22Rv1 (cell line): ENCODE results near the gene OST4.

Source experiments
- H3K27ac ChIP-seq: fragments of 450-650 bp; 2 replicates; pipeline ENCODE4 v1.5.1; 2017
- ZFX ChIP-seq: fragments of 450-650 bp; IDR thresholded peaks from 2 replicates; pipeline ENCODE4 v1.6.1; 2017; ENCODE audit warnings: antibody characterized with exemption, borderline replicate concordance
- TF ChIP-seq, protein P1 (sequence below): fragments of 450-650 bp; IDR thresholded peaks from 2 replicates; pipeline ENCODE4 v1.5.1; 2017; ENCODE audit warnings: mild to moderate bottlenecking

The OST4 gene

DNA sequence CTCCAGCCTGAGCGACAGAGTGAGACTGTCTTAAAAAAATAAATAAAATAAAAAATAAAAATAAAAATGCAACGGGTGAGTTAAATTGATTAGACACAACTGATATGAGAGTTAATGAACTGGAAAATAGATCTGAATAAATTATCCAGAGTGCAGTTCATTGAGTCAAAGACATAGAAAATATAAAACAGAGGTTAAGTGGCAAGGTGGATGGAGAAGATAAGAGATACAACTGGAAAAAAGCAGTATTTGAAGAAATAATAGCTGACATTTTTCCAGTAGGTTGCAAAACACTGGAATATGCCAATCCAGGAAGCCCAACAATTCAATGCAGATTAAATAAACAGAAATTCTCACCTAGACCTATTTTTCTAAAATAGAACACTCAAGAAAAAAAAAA lies 36.8 kb upstream of the OST4 start:
- TF ChIP-seq ZFX: no peak
- TF ChIP-seq, protein P1, sequence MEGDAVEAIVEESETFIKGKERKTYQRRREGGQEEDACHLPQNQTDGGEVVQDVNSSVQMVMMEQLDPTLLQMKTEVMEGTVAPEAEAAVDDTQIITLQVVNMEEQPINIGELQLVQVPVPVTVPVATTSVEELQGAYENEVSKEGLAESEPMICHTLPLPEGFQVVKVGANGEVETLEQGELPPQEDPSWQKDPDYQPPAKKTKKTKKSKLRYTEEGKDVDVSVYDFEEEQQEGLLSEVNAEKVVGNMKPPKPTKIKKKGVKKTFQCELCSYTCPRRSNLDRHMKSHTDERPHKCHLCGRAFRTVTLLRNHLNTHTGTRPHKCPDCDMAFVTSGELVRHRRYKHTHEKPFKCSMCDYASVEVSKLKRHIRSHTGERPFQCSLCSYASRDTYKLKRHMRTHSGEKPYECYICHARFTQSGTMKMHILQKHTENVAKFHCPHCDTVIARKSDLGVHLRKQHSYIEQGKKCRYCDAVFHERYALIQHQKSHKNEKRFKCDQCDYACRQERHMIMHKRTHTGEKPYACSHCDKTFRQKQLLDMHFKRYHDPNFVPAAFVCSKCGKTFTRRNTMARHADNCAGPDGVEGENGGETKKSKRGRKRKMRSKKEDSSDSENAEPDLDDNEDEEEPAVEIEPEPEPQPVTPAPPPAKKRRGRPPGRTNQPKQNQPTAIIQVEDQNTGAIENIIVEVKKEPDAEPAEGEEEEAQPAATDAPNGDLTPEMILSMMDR: no peak
- H3K27ac ChIP-seq: no peak overlapping the region

DNA sequence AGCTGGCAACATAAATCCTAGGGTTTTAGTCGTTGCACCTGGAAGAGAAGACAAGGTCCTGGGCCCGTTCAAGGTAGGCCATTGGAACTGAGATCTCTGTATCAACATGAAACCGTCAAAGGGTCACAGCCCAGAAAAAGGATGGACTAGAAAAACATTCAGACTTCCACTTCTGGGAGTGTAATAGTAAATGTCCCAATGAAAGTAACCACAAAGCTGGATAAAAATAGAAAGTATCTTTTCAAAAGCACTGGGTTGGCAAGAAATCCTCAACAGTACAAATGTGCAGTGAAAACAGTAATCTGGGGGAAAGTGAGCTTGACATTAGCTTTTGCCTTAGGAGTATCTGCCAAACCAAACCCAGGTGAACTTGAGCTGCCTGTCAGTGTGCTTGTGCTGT lies 34.5 kb upstream of the OST4 start:
- no peak overlapping the region for H3K27ac ChIP-seq
- TF ChIP-seq, protein P1: no peak
- no peak for TF ChIP-seq ZFX

DNA sequence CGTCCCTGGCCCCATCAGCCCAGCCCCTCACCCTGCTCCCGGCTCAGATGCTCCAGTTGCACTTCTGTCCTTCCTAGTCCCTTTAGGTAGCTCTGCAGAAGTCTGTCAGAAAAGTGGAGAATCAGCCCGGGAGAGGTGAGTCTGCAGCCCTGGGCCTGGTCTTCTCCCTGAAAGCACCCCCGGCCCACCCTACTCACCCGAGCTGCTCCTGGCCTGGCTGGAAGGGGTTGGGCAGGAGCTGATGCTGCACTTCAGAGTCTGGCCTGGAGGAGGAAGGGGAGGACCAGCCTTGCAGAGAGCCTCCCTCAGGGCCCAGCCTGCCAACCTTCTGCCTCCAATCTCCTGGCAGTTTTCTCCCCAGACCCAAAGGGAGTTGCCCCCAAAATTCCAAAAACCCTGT lies 30.9 kb upstream of the OST4 start:
- TF ChIP-seq, protein P1: no peak
- no peak for TF ChIP-seq ZFX
- no peak overlapping the region for H3K27ac ChIP-seq

DNA sequence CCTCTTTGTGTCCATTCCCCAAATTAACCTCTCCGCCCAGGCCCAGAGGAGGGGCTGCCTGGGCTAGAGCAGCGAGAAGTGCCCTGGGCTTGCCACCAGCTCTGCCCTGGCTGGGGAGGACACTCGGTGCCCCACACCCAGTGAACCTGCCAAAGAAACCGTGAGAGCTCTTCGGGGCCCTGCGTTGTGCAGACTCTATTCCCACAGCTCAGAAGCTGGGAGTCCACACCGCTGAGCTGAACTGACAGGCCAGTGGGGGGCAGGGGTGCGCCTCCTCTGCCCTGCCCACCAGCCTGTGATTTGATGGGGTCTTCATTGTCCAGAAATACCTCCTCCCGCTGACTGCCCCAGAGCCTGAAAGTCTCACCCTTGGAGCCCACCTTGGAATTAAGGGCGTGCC lies 28.6 kb upstream of the OST4 start:
- no peak overlapping the region for H3K27ac ChIP-seq
- TF ChIP-seq, protein P1: no peak
- TF ChIP-seq ZFX: no peak

DNA sequence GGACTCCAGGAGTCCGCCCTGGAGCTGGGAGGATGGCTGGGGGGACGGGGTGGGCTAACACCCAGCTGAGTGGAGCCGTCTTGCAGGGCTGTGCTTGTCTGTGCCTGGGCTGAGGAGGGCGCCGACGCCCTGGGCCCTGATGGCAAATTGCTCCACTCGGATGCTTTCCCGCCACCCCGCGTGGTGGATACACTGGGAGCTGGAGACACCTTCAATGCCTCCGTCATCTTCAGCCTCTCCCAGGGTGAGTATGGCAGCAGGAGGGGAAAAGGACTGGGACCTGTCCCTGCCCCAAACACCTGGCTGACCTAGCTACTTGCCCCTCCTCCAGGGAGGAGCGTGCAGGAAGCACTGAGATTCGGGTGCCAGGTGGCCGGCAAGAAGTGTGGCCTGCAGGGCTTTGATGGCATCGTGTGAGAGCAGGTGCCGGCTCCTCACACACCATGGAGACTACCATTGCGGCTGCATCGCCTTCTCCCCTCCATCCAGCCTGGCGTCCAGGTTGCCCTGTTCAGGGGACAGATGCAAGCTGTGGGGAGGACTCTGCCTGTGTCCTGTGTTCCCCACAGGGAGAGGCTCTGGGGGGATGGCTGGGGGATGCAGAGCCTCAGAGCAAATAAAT lies 28.0 kb upstream of the OST4 start:
- TF ChIP-seq ZFX: no peak
- no peak overlapping the region for H3K27ac ChIP-seq

DNA sequence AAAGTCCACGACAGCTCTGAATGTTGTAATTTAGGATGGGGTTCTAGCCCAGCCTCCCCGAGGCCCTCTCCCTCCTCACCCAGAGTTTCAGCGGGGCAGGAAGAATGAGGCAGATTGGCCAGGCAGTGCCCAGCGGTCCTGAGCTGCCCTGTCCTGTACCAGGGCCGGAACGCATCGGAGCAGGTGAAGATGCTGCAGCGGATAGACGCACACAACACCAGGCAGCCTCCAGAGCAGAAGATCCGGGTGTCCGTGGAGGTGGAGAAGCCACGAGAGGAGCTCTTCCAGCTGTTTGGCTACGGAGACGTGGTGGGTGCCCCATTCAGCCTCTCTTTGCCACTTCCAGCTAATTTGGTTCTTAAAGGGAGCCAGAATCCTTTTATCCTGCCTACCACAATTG lies 25.9 kb upstream of the OST4 start:
- TF ChIP-seq, protein P1: no peak
- TF ChIP-seq ZFX: no peak

DNA sequence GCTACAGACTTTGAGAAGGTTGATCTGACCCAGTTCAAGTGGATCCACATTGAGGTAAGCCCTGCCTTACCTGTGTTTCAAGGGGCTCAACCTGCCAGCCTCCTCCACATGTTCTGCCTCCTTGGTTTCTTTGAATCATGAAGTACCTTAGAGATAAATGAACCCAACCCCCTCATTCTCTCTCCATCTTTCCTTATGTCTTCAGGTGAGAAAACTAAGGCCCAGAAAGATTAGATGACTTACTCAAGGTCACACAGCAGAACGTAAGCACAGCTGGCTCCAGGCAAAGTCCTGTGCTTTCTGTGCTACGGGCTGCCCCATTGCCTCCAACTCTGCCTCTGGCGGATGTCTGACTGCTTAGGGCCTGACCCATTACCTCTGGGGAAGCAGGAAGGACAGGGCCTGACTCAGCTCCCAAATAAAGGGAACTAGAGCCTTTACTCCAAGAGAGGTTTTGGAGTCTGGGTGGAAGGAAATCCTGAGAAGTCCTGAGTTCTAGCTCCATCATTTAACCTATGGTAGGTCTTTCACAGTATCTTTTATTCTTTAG lies 25.4 kb upstream of the OST4 start:
- H3K27ac ChIP-seq: no peak overlapping the region
- no peak for TF ChIP-seq ZFX
- TF ChIP-seq, protein P1: no peak

More for the DNA sequence above, 25.9 kb upstream of the OST4 start:
- H3K27ac ChIP-seq: no peak overlapping the region
